ENCODE results near the gene EXOC6B.

GRCh38 chr2:72605836-72606442 is 219.9 kb downstream of the EXOC6B start:
- TF ChIP-seq POLR2AphosphoS5 (IDR thresholded peaks at IDR 0.05; ENCODE audit: borderline replicate concordance, low read depth, low read length): no peak
- TF ChIP-seq EZH2 (IDR thresholded peaks at IDR 0.05): no peak

Data from SK-N-MC (cell line).